Tibial artery (tissue), 4 donors: ENCODE results near the gene PCOLCE2.

Experiments
- DNase-seq, 2 donors: peaks; one replicate each; pipeline ENCODE4 v3.0.0-alpha.2; 2019
- H3K27ac ChIP-seq, 2 donors: fragments of 200-600 bp; sonication (generic) in 1 of 2; 1 replicate in 1 of 2; 2 replicates in 1 of 2; pipeline ENCODE4 v1.5.1; 2018 to 2019; ENCODE audit warnings: mild to moderate bottlenecking in 1 of 2
- H3K27me3 ChIP-seq, 2 donors: fragments of 200-600 bp; sonication (generic) in 1 of 2; one replicate each; pipeline versions ENCODE4 v1.5.1 to v1.6.0; 2016 to 2019
- H3K36me3 ChIP-seq, 3 donors: fragments of 200-600 bp; sonication (generic) in 2 of 3; one replicate each; pipeline ENCODE4 v1.5.1; 2016 to 2019; ENCODE audit warnings: mild to moderate bottlenecking in 2 of 3
- H3K4me1 ChIP-seq, 4 donors: fragments of 200-600 bp; sonication (generic) in 2 of 4; 1 replicate in 3 of 4; 2 replicates in 1 of 4; pipeline ENCODE4 v1.5.1; 2016 to 2019
- H3K4me3 ChIP-seq, 2 donors: fragments of 200-600 bp; sonication (generic) in 1 of 2; 1 replicate in 1 of 2; 2 replicates in 1 of 2; pipeline ENCODE4 v1.5.1; 2018 to 2019; ENCODE audit warnings: mild to moderate bottlenecking in 2 of 2
- H3K9me3 ChIP-seq, 3 donors: fragments of 200-600 bp; sonication (generic) in 1 of 3; one replicate each; pipeline ENCODE4 v1.5.1; 2016 to 2019
- intact Hi-C: fragments of 100-400 bp; cut with DNase I; formaldehyde crosslinking; loops from one replicate; pipeline ENCODE4 v1.15.0; 2023; ENCODE audit warnings: low total_unique reads
- TF ChIP-seq, protein P1 (sequence below), 2 experiments: fragments of 200-600 bp in 1 of 2; fragments of 450-650 bp in 1 of 2; IDR thresholded peaks; one replicate each; pipeline ENCODE4 v1.5.1; 2017 to 2019; ENCODE audit warnings: antibody characterized with exemption in 2 of 2, mild to moderate bottlenecking in 1 of 2, moderate library complexity in 1 of 2

PCOLCE2 gene

DNA sequence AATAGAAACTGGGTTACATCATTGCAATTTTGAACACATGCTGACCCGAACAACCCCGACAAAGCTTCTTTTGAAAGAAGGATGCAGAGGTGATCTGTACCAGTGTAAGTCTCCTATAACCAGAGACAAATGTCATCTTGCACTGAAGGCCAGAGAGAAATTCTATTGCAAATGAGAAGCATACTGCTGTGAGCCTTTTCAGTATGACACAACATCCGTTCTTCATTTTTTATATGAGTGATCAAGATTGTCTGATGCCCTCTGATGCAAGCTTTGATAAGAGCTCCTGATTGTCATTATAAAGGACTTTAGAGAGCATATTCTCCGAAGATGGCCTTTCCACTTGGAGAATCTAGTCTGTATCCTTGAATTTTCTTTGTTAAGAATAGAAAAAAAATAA lies 36.9 kb downstream of the PCOLCE2 start:
- TF ChIP-seq, protein P1, sequence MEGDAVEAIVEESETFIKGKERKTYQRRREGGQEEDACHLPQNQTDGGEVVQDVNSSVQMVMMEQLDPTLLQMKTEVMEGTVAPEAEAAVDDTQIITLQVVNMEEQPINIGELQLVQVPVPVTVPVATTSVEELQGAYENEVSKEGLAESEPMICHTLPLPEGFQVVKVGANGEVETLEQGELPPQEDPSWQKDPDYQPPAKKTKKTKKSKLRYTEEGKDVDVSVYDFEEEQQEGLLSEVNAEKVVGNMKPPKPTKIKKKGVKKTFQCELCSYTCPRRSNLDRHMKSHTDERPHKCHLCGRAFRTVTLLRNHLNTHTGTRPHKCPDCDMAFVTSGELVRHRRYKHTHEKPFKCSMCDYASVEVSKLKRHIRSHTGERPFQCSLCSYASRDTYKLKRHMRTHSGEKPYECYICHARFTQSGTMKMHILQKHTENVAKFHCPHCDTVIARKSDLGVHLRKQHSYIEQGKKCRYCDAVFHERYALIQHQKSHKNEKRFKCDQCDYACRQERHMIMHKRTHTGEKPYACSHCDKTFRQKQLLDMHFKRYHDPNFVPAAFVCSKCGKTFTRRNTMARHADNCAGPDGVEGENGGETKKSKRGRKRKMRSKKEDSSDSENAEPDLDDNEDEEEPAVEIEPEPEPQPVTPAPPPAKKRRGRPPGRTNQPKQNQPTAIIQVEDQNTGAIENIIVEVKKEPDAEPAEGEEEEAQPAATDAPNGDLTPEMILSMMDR (IDR thresholded peaks at IDR 0.05) = no peak
- Histone ChIP-seq H3K4me3 (no peak overlapping the region), H3K9me3 (no peaks in the 10 kb centered on the region), H3K27ac (no peak overlapping the region), H3K36me3 (peaks cover 0 to 3% (median 0%) of the 10 kb centered on the region in 3 donors), H3K27me3 (no peaks in the 10 kb centered on the region), H3K4me1 (no peaks in the 10 kb centered on the region)
- no peak for DNase-seq
- intact Hi-C loops = no loop called here

DNA sequence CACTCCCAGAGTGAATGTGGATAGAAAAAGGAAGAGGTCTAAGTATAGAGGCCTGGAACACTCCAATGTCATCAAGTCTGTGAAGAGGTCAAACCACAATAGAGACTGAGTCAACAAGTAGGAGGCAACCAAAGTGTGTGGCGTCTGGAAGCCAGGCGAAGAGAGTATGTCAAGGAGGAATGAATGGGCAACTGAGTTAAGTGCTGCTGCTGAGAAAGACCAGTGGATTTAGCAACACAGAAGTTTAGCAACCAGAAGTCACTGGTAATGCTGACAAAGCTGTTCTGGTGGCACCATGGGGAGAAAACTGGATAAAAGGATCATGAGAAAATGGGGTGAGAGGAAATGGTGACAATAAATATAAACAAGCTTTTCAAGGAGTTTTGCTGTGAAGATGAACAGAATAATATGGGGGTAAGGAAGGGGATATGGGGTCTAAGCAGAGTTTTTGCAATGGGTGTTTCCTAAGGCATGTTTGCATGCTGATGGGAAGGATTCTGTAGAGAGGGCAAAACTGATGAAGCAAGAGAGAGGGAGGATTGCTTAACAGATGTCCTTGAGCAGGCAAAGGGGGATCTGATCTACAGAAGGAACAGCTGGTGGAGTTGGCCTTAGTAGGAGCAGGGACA lies 38.4 kb downstream of the PCOLCE2 start:
- intact Hi-C loops = no loop called here
- Histone ChIP-seq H3K4me1 (no peaks in the 10 kb centered on the region), H3K4me3 (no peak overlapping the region), H3K27ac (no peak overlapping the region), H3K9me3 (no peaks in the 10 kb centered on the region), H3K27me3 (no peaks in the 10 kb centered on the region), H3K36me3 (peaks cover 0 to 3% (median 0%) of the 10 kb centered on the region in 3 donors)
- TF ChIP-seq, protein P1 (IDR thresholded peaks at IDR 0.05) = no peak
- no peak for DNase-seq

DNA sequence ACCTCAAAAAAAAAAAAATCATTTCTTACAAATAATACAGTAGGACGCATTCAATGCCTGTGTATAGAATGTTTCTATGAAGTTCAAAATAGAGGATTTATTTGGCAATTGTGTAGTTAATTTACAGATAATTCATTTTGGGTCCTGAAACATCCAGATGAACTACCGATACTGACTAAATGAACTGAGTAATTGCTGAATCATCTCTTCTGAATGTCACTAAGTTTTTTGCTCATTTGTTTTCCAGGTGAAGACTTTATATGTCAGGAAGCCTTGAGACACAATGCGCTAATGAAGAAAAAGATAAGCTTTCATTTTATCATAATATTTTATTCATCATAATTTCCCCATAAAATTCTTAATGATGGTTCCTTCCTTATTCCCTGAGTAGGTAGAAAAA lies 39.7 kb downstream of the PCOLCE2 start:
- Histone ChIP-seq H3K27me3 (no peaks in the 10 kb centered on the region), H3K4me3 (no peak overlapping the region), H3K36me3 (peaks cover 0 to 3% (median 0%) of the 10 kb centered on the region in 3 donors), H3K4me1 (no peaks in the 10 kb centered on the region), H3K9me3 (no peaks in the 10 kb centered on the region), H3K27ac (no peak overlapping the region)
- intact Hi-C loops = no loop called here
- TF ChIP-seq, protein P1 (IDR thresholded peaks at IDR 0.05) = no peak
- DNase-seq = no peak

DNA sequence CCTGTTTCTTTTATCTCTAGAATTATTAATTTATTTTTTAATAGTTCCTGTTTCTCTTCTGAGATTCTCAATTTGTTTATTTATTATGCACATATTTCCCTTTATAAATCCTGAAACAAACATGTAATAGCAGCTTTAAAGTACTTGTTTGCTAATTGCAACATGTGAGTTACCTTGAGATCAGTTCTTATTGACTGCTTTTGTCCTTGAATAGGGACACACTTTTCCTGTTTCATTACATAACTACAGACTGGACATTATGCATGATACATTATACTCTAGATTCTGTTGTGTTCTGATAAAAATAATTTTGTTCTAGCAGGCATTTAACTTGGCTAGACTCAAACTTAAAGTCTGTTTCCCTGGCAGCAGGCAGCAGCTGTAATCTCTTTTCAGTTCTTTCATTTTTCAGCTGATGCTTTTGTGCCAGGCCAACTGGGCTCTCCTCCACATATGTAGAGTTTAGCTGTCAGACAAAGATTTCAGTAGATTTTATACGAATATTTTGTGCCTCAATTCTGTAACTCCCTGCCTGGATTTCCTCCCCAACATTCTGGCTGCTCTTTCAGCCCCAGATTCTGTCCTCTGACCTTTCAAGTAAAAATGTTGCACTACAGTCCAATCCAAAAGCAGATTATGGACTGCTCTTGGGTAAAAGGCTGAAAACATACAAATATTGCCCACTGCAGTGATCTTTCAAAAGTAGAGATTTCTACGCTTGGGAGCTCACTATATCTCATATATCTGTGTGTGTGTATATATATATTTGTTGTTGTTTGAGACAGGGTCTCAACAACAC lies 41.9 kb downstream of the PCOLCE2 start:
- H3K27me3 ChIP-seq = no peaks in the 10 kb centered on the region
- intact Hi-C loops = no loop called here
- no peaks in the 10 kb centered on the region for H3K9me3 ChIP-seq
- TF ChIP-seq, protein P1 (IDR thresholded peaks at IDR 0.05) = no peak
- no peak for DNase-seq
- H3K4me1 ChIP-seq = no peaks in the 10 kb centered on the region
- no peak overlapping the region for H3K27ac ChIP-seq
- peaks cover 0 to 3% (median 0%) of the 10 kb centered on the region in 3 donors for H3K36me3 ChIP-seq
- no peak overlapping the region for H3K4me3 ChIP-seq

DNA sequence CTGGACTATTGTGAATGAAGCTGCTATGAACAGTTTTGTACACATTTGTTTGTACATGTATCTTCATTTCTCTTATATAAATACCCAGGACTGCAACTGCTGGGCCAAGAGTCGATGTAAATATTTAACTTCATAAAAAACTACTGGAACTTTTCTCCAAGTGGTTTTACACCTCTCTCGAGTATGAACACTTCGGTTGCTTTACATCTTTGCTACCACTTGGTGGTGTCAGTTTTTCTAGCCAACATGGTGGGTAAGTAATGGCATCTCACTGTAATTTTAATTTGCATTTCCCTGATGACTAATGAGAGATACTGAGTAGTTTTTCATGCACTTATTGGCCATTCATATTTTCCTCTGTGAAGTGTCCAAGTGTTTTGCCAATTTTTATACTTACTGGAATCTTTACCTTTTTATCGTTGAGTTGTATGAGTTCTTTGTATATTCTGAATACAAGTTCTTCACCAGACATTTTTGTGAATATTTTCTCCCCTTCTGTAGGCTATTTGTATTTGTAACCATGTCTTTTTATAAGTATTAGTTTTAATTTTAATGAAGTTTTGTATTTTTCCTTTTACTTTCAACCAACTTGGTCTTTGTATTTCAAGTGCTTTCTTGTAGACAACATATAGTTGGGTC lies 44.4 kb downstream of the PCOLCE2 start:
- intact Hi-C loops = no loop called here
- TF ChIP-seq, protein P1 (IDR thresholded peaks at IDR 0.05) = no peak
- no peaks in the 10 kb centered on the region for H3K27me3 ChIP-seq
- H3K9me3 ChIP-seq = no peaks in the 10 kb centered on the region
- no peaks in the 10 kb centered on the region for H3K4me1 ChIP-seq
- peaks cover 0 to 3% (median 0%) of the 10 kb centered on the region in 3 donors for H3K36me3 ChIP-seq
- DNase-seq = no peak
- no peak overlapping the region for H3K4me3 ChIP-seq
- H3K27ac ChIP-seq = no peak overlapping the region
